AG09309 (cell line): ENCODE measurements around the gene PML.

ENCODE experiments used
- DNase-seq: peaks from one replicate; pipeline ENCODE4 v3.0.0-alpha.2; 2010; ENCODE audit warnings: low read depth
- H3K4me3 ChIP-seq: 2 replicates; pipeline ENCODE4 v1.5.1; 2011; ENCODE audit warnings: mild to moderate bottlenecking, low read depth, low read length, moderate library complexity; ENCODE audit not compliant: control insufficient read depth
- CTCF ChIP-seq: IDR thresholded peaks from 2 replicates; pipeline ENCODE4 v1.5.1; 2011; ENCODE audit warnings: mild to moderate bottlenecking, low read depth, low read length, inconsistent platforms; ENCODE audit not compliant: insufficient read depth, control insufficient read depth; ENCODE audit errors: missing control alignments

The PML gene

GRCh38 chr15:74022706-74023470, 28.4 kb downstream of the PML start:
- DNase-seq: no peak
- no peak for TF ChIP-seq CTCF
- no peak overlapping the region for H3K4me3 ChIP-seq

DNA sequence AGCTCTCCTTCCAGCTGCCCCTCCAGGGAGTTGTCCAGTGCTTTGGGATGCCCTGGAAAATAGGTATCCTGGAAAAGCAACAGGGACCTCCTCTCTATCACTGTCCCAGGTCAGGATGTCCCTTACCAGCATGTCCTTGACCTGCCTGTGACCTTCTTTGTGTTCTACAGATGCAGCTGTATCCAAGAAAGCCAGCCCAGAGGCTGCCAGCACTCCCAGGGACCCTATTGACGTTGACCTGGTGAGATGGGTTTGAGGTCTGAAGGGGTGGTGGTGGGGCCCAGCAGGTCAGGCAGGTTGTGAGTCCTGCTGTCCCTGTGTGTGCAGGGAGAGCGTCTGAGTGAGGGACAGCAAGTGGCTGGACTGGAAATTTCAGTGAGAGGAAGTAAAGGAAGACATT, 30.2 kb downstream of the PML start:
- no peak for TF ChIP-seq CTCF
- DNase-seq: no peak
- H3K4me3 ChIP-seq: no peak overlapping the region

- no peak overlapping the region for H3K4me3 ChIP-seq
- no peak for TF ChIP-seq CTCF
- no peak for DNase-seq
Observed at GRCh38 chr15:74025436-74025835, 30.9 kb downstream of the PML start.

GRCh38 chr15:74027688-74028087, 33.2 kb downstream of the PML start:
- no peak for TF ChIP-seq CTCF
- DNase-seq: no peak

GRCh38 chr15:74028646-74029045, 34.1 kb downstream of the PML start:
- TF ChIP-seq CTCF: no peak
- no peak for DNase-seq

More at GRCh38 chr15:74027688-74028087, 33.2 kb downstream of the PML start:
- no peak overlapping the region for H3K4me3 ChIP-seq

GRCh38 chr15:74032046-74032445, 37.5 kb downstream of the PML start:
- TF ChIP-seq CTCF: no peak
- no peak overlapping the region for H3K4me3 ChIP-seq

More at GRCh38 chr15:74028646-74029045, 34.1 kb downstream of the PML start:
- no peak overlapping the region for H3K4me3 ChIP-seq

More at GRCh38 chr15:74032046-74032445, 37.5 kb downstream of the PML start:
- DNase-seq: no peak
